Measurements from ENCODE around the gene SIX3. TPM values are rescaled to one million over a fixed set of nuclear protein-coding genes. Genes with fewer than 3 reads are reported as not detected.

Gene SIX3
- total RNA-seq, 2 experiments from 2014 or later, result not detected

GRCh38 chr2:44983836-44984604 lies 42.5 kb downstream of the SIX3 start:
- Mint-ChIP-seq H3K4me1 (ENCODE audit: low read depth) (peaks cover 3% of the 10 kb centered on the region), H3K4me3 (no peak overlapping the region), H3K9me3 (peaks cover 5% of the 10 kb centered on the region), H3K27me3 (peaks cover 25% of the 10 kb centered on the region), H3K27ac (no peak overlapping the region), H3K36me3 (no peaks in the 10 kb centered on the region)
- intact Hi-C loops (cut with micrococcal nuclease), result no loop called here
- ChIA-PET CTCF (interaction anchor here (0.6 to 4.5 kb wide), 3 partner anchors 11 to 950 kb away, joined by 3 to 134 read pairs (median 7); no protein-coding TSS in a partner anchor), POLR2A (no interaction called here)
- DNase-seq, result no peak

GRCh38 chr2:44989176-44989575 lies 47.7 kb downstream of the SIX3 start:
- ChIA-PET POLR2A (no interaction called here), CTCF (no interaction called here)
- H3K27me3 Mint-ChIP-seq, result peaks cover 30% of the 10 kb centered on the region
- H3K9me3 Mint-ChIP-seq, result peaks cover 8% of the 10 kb centered on the region
- H3K36me3 Mint-ChIP-seq, result no peaks in the 10 kb centered on the region
- intact Hi-C loops (cut with micrococcal nuclease), result no loop called here
- no peak overlapping the region for H3K27ac Mint-ChIP-seq
- H3K4me3 Mint-ChIP-seq, result no peak overlapping the region
- H3K4me1 Mint-ChIP-seq (ENCODE audit: low read depth), result no peaks in the 10 kb centered on the region
- no peak for DNase-seq

- POLR2A ChIA-PET, result no interaction called here
- intact Hi-C loops (cut with micrococcal nuclease), result no loop called here
- no peak overlapping the region for H3K27ac Mint-ChIP-seq
- no peaks in the 10 kb centered on the region for H3K36me3 Mint-ChIP-seq
- DNase-seq, result no peak
- CTCF ChIA-PET, result no interaction called here
- peaks cover 3% of the 10 kb centered on the region for H3K9me3 Mint-ChIP-seq
- no peak overlapping the region for H3K4me3 Mint-ChIP-seq
- H3K4me1 Mint-ChIP-seq (ENCODE audit: low read depth), result no peaks in the 10 kb centered on the region
- H3K27me3 Mint-ChIP-seq, result peaks cover 47% of the 10 kb centered on the region
These were observed 52.9 kb downstream of the SIX3 start for GRCh38 chr2:44994377-44994776.

Other genes starting within 250 kb of the SIX3 start
- gene SIX2, start 67.8 kb downstream of the SIX3 start, total RNA-seq, result not detected

Data from activated CD4-positive, alpha-beta memory T cell treated with anti-CD3 and anti-CD28 coated beads for 36 hours (primary cell).